Tongue (tissue), 2 donors: ENCODE measurements around the gene ABHD10. TPM values are rescaled to one million over a fixed set of nuclear protein-coding genes. Genes with fewer than 3 reads are reported as not detected.
A peak's percentile ranks its signal among the peaks of the same experiment; 100 is the strongest.

Experiments used
- DNase-seq: peaks from one replicate; pipeline ENCODE4 v3.0.0-alpha.2; 2015
- total RNA-seq: library from RNA; depleted of rRNA; stranded (reverse); fragments of >200 nt; gene quantifications from one replicate; pipeline ENCODE4 v1.2.3, GENCODE V29; 2014

Gene ABHD10
- total RNA-seq = 49.4 TPM

- DNase-seq = peak; percentile 99
Observed at GRCh38 chr3:111978583-111979433, at the start of gene ABHD10. Gene ABHD10 (plus strand): TSS chr3:111979026. CDS start chr3:111979062, 36 bp downstream.

GRCh38 chr3:111929484-111929883, 49.3 kb upstream of the ABHD10 start:
- DNase-seq = no peak

GRCh38 chr3:111932946-111933345, 45.9 kb upstream of the ABHD10 start:
- DNase-seq = no peak

- DNase-seq = peak; percentile 46
Observed at GRCh38 chr3:111936191-111936841, 42.5 kb upstream of the ABHD10 start.

GRCh38 chr3:111936967-111937366, 41.9 kb upstream of the ABHD10 start:
- DNase-seq = no peak

- no peak for DNase-seq
Observed at GRCh38 chr3:111937871-111938270, 41.0 kb upstream of the ABHD10 start.

- DNase-seq = no peak
Observed at GRCh38 chr3:111939873-111940272, 39.0 kb upstream of the ABHD10 start.

GRCh38 chr3:111943533-111943932, 35.3 kb upstream of the ABHD10 start:
- no peak for DNase-seq

GRCh38 chr3:111944372-111944771, 34.5 kb upstream of the ABHD10 start:
- no peak for DNase-seq

GRCh38 chr3:111947231-111947630, 31.6 kb upstream of the ABHD10 start:
- DNase-seq = no peak

GRCh38 chr3:111948786-111949185, 30.0 kb upstream of the ABHD10 start:
- DNase-seq = no peak

GRCh38 chr3:111949712-111950111, 29.1 kb upstream of the ABHD10 start:
- no peak for DNase-seq

GRCh38 chr3:111951032-111951431, 27.8 kb upstream of the ABHD10 start:
- DNase-seq = no peak

- DNase-seq = no peak
Observed at GRCh38 chr3:111952086-111952485, 26.7 kb upstream of the ABHD10 start.

GRCh38 chr3:111952866-111953450, 25.9 kb upstream of the ABHD10 start:
- DNase-seq = no peak

- no peak for DNase-seq
Observed at GRCh38 chr3:111954228-111954990, 24.4 kb upstream of the ABHD10 start.

GRCh38 chr3:111955876-111956275, 22.9 kb upstream of the ABHD10 start:
- no peak for DNase-seq

- DNase-seq = no peak
Observed at GRCh38 chr3:111956449-111956848, 22.4 kb upstream of the ABHD10 start.

- DNase-seq = peak; percentile 57
Observed at GRCh38 chr3:111956995-111957734, 21.7 kb upstream of the ABHD10 start.

- DNase-seq = peak; percentile 60
Observed at GRCh38 chr3:111961461-111962164, 17.2 kb upstream of the ABHD10 start.

GRCh38 chr3:111963424-111963823, 15.4 kb upstream of the ABHD10 start:
- DNase-seq = no peak
